RWPE2 (cell line): ENCODE data around the gene STK11.
A peak's percentile ranks its signal among the peaks of the same experiment; 100 is the strongest.
"Not testable (repeated sequence)": the region's sequence is repeated elsewhere in the genome, so short reads cannot be mapped to it uniquely, and the experiment has no call there.

Experiments used
- ATAC-seq: fragments of 200-7000 bp; cut with Tn5 transposase; 3 replicates; pipeline ENCODE4 v1.9.1; 2021; ENCODE audit warnings: low read depth
- DNase-seq: peaks from one replicate; pipeline ENCODE4 v3.0.0-alpha.2; 2020; ENCODE audit warnings: low spot score
- H3K27ac ChIP-seq: fragments of 450-650 bp; 2 replicates; pipeline ENCODE4 v1.5.1; 2017; ENCODE audit warnings: mild to moderate bottlenecking; ENCODE audit not compliant: poor library complexity, severe bottlenecking
- H3K27me3 ChIP-seq: fragments of 250-450 bp; sonication (Bioruptor Pico); 2 replicates; pipeline ENCODE4 v1.5.1; 2021; ENCODE audit warnings: mild to moderate bottlenecking, moderate library complexity; ENCODE audit not compliant: insufficient read depth, poor library complexity, severe bottlenecking
- H3K36me3 ChIP-seq: fragments of 250-450 bp; sonication (Bioruptor Pico); 2 replicates; pipeline ENCODE4 v1.5.1; 2020; ENCODE audit warnings: low read depth, mild to moderate bottlenecking, moderate library complexity
- H3K4me1 ChIP-seq: fragments of 250-450 bp; sonication (Bioruptor Pico); 2 replicates; pipeline ENCODE4 v1.5.1; 2021; ENCODE audit warnings: mild to moderate bottlenecking, moderate library complexity; ENCODE audit not compliant: insufficient read depth, poor library complexity, severe bottlenecking
- H3K4me3 ChIP-seq: fragments of 250-450 bp; sonication (Bioruptor Pico); 2 replicates; pipeline ENCODE4 v1.5.1; 2021; ENCODE audit warnings: mild to moderate bottlenecking, moderate library complexity; ENCODE audit not compliant: severe bottlenecking
- H3K9me3 ChIP-seq: fragments of 250-450 bp; sonication (Bioruptor Pico); 2 replicates; pipeline ENCODE4 v1.5.1; 2021; ENCODE audit warnings: mild to moderate bottlenecking, moderate library complexity; ENCODE audit not compliant: severe bottlenecking
- TF ChIP-seq, protein P1 (sequence below): fragments of 450-650 bp; IDR thresholded peaks from one replicate; pipeline ENCODE4 v1.5.1; 2017; ENCODE audit warnings: mild to moderate bottlenecking, moderate library complexity; ENCODE audit not compliant: poor library complexity, severe bottlenecking

Gene STK11

DNA sequence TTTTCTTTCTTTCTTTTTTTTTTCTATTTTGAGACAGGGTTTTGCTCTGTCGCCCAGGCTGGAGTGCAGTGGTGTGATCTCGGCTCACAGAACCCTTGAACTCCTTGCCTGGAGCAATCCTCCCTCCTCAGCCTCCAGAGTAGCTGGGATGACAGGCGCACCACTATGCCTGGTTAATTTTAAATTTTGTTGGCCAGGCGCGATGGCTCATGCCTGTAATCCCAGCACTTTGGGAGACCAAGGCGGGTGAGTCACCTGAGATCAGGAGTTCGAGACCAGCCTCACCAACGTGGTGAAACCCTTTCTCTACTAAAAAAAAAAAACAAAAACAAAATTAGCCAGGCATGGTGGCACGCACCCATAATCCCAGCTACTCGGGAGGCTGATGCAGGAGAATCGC, 22.9 kb upstream of the STK11 start:
- no peak for ATAC-seq
- H3K9me3 ChIP-seq: no peaks in the 10 kb centered on the region
- peak overlapping the region; percentile 95 for H3K27ac ChIP-seq

DNA sequence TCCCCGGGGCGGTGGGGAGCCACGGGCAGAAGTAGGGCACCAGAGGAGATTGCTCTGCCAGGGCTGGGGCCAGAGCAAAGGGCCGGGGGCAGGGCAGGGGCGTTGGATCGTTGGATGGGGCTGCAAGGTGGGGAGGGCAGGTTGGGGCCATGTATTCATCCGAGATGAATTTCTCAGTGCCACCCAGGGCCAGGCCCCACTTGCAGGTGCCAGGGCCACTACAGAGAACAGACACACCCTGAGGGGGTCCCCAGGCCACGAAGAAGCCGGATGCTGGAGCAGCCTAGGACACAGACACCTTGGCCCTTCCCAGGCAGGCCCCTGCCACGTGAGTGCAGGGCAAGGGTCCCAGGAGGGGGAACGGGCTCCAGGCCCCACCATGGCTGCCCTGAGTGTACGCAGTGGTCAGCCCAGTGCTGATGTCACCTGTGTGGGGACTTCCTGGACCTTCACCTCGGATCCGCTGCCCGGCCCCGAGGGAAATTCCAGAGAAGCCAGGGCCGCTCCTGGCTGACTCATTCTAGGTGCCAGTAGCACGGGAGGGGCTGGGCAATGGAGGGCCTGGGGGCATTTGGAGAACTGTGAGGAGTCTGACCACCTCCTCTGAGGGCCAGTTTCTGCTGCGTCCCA, 21.9 kb upstream of the STK11 start:
- peak overlapping the region; percentile 95 for H3K27ac ChIP-seq
- TF ChIP-seq, protein P1, sequence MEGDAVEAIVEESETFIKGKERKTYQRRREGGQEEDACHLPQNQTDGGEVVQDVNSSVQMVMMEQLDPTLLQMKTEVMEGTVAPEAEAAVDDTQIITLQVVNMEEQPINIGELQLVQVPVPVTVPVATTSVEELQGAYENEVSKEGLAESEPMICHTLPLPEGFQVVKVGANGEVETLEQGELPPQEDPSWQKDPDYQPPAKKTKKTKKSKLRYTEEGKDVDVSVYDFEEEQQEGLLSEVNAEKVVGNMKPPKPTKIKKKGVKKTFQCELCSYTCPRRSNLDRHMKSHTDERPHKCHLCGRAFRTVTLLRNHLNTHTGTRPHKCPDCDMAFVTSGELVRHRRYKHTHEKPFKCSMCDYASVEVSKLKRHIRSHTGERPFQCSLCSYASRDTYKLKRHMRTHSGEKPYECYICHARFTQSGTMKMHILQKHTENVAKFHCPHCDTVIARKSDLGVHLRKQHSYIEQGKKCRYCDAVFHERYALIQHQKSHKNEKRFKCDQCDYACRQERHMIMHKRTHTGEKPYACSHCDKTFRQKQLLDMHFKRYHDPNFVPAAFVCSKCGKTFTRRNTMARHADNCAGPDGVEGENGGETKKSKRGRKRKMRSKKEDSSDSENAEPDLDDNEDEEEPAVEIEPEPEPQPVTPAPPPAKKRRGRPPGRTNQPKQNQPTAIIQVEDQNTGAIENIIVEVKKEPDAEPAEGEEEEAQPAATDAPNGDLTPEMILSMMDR: no peak
- no peaks in the 10 kb centered on the region for H3K9me3 ChIP-seq
- no peaks in the 10 kb centered on the region for H3K36me3 ChIP-seq
- H3K4me1 ChIP-seq: peaks cover 38% of the 10 kb centered on the region
- ATAC-seq (peak; percentile 72), DNase-seq (peak; percentile 92)
- no peaks in the 10 kb centered on the region for H3K27me3 ChIP-seq
- no peak overlapping the region for H3K4me3 ChIP-seq

More for the DNA sequence above, 22.9 kb upstream of the STK11 start:
- Histone ChIP-seq H3K4me3 (no peak overlapping the region), H3K27me3 (no peaks in the 10 kb centered on the region), H3K4me1 (peaks cover 41% of the 10 kb centered on the region), H3K36me3 (no peaks in the 10 kb centered on the region)
- TF ChIP-seq, protein P1: no peak
- DNase-seq: no peak

DNA sequence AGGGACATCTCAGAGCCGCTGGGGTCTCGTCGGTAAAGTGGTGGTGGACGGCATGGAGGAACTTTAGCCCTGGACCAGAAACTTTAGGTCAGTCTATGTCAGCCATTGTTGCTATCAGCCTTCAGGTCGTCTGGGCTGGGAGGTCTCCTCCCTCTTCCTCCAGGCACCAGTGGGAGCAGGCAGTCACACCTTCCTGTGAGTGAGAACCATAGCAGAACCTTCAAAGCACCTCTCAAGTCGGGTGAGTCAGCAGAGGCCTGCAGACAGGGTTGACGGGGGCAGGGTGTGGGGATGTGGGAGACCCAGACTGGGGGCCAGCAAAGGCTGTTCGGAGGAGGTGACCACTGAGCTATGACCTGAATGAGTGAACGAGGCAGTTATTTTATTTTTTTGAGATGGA, 16.2 kb upstream of the STK11 start:
- TF ChIP-seq, protein P1: no peak
- Histone ChIP-seq H3K4me3 (no peak overlapping the region), H3K27ac (peak overlapping the region; percentile 18), H3K27me3 (no peaks in the 10 kb centered on the region), H3K4me1 (peaks cover 6% of the 10 kb centered on the region), H3K9me3 (no peaks in the 10 kb centered on the region), H3K36me3 (no peaks in the 10 kb centered on the region)
- DNase-seq (no peak), ATAC-seq (peak; percentile 81)

DNA sequence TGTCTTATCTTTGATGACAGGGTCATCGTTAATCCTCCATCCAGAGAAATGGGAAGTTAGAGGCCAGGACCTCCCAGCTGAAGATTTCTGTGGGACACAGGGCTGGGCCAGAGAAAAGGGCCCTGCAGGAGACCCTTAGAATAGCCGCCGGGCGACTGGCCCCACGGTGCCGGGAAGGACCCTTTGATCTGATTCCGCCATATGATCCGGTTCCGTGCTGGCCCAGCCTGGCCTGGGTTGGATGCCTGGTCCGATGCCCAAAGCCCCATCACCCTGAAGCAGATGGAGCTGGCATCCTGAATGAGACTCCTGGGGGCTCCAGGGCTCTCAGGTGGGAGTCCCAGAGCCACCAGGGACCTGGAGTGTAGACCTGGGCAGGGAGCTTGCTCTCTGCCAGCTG, 6.0 kb upstream of the STK11 start:
- H3K9me3 ChIP-seq: no peaks in the 10 kb centered on the region
- H3K27ac ChIP-seq: no peak overlapping the region
- DNase-seq (no peak), ATAC-seq (no peak)
- no peak overlapping the region for H3K4me3 ChIP-seq
- no peaks in the 10 kb centered on the region for H3K36me3 ChIP-seq
- H3K27me3 ChIP-seq: no peaks in the 10 kb centered on the region
- no peaks in the 10 kb centered on the region for H3K4me1 ChIP-seq
- TF ChIP-seq, protein P1: no peak

DNA sequence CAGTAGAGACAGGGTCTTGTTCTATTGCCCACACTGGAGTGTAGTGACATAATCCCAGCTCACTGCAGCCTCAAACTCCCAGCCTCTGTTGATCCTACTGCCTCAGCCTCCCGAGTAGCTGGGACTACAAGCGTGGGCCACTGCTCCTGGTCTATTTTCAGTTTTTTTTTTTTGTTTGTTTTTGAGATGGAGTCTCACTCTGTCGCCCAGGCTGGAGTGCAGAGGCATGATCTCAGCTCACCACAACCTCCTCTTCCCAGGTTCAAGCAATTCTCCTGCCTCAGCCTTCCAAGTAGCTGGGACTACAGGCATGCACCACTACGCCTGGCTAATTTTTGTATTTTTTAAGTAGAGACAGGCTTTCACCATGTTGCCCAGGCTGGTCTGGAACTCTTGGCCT, 5.0 kb upstream of the STK11 start:
- not testable (repeated sequence) for H3K36me3 ChIP-seq, ATAC-seq, H3K4me1 ChIP-seq, H3K9me3 ChIP-seq, H3K27me3 ChIP-seq, H3K27ac ChIP-seq, DNase-seq, H3K4me3 ChIP-seq
